NCI-H526 (cell line): Measurements from ENCODE around the gene GLCE.
"Not testable (repeated sequence)": the region's sequence is repeated elsewhere in the genome, so short reads cannot be mapped to it uniquely, and the experiment has no call there.

ENCODE experiments used
- DNase-seq, 2 experiments: peaks; one replicate each; lab custom pipeline; 2025; lab: John Stamatoyannopoulos, UW

Gene GLCE

DNA sequence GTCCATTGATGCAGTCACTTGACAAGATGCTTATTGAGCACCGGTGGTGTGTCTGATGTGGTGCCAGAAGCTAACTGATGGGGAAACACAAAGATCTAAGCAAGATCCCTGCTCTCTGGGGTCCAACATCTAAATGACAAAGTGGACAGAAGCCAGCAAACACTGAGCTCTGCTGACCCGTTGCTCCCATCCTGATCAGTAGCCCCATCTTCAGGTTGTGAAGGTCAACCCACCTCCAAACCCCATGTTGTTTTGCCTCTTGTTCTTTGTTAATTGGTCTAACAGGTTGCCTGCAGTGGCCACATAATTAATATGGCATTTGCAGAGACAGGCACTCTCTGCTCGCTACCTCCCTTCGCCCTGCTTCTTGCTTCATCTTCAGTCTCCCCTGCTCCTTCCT lies 21.5 kb upstream of the GLCE start:
- DNase-seq: no peak

- DNase-seq: no peak
These were observed 20.1 kb upstream of the GLCE start for GRCh38 chr15:69140306-69140705.

GRCh38 chr15:69141286-69141701 lies 19.1 kb upstream of the GLCE start:
- DNase-seq: no peak

GRCh38 chr15:69141833-69142232 lies 18.6 kb upstream of the GLCE start:
- DNase-seq: peak in 1 of 2 experiments; percentile 20

DNA sequence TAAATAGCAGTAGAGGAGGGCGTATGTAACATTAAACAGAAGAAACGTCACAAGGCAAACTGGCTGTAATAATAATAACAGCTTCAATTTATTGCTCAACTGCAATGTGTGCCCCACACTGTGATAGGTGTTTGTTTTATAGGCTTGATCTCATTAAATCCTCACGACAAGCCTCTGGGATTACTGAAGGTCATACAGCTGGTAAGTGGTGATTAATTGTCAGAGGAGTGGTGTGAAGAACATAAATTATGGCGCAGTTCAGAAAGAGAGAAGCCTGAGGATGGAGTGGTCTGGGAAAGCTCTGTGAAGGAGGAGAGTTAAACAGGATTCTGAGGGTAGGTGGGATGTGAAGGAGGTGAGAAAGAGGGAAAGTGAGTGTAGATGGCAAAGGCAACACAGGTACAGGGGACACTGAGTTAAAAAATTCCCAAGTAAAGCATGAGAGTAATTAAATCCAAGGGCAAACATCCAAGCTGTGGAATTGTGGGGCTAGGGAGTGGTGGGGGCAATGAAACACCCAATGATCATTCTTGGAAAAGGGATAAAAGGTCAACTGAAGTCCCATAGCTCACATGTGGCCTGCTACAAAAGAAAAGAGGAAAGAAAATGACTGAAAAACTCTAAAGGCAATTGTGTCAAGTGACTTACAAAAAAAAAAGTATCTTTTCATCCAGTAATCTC lies 16.5 kb upstream of the GLCE start:
- DNase-seq: no peak

GRCh38 chr15:69144530-69144929 lies 15.9 kb upstream of the GLCE start:
- DNase-seq: no peak

GRCh38 chr15:69145149-69145693 lies 15.2 kb upstream of the GLCE start:
- DNase-seq: no peak

DNA sequence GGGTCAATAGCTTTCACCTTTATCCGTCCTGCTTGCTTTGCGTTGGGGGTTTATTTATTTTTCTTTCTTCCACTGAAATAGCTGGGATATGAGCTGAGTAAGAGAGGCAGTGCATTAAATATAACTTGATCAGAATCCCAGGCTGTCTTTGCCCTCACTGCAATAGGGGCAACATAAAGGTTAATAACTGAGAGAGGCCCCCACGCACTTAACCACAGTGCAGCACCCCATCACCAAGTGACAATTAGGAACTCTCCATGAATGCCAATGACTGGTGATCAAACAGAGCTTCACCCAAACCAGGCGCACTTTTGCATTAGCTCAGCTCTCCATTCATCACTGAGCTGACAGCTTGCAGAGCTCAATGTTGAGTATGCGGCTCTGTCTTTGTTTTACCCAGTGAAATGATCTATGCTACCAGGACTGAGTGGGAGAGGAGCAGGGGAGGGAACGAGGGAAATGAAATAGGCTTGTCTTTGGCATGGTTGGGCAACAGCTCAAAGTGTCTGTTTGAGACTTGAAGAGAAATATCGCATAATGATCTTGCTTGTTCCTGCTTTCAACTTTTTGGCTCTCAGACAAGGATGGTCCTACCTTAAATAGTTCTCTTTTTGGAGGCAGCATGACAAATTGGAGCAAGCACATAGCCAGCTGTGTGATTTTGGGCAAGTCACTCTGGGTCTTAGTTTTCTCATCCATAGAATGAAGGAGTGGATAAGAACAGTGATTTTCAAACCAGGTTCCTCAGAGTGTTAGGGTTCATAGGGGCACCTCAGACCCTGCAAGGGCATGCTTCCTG lies 14.5 kb upstream of the GLCE start:
- DNase-seq: peak in 1 of 2 experiments; percentile 13

DNA sequence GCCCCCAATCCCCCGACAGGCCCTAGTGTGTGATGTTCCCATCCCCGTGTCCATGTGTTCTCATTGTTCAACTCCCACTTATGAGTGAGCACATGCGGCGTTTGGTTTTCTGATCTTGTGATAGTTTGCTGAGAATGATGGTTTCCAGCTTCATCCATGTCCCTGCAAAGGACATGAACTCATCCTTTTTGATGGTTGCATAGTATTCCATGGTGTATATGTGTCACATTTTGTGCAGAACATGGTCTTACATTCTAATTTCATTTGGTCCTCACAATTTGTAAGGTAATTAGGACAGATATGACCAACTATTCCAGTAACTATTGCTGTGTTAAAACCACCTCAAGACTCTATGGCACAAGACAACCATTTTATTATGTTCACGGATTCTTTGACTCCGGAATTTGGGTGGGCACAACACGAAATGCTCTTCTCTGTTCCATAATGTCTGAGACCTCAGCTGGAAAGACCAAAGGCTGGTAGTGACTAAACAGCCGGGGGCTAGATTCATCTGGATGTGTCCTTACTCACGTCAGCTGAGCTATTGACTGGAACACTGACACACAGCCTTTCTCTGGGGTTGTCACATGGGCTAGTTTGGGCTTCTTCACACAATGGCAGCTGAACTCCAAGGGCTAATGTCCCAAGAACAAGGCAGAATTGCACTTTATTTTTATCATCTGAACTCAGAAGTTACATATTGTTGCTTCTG lies 13.6 kb upstream of the GLCE start:
- no peak for DNase-seq

- no peak for DNase-seq
These were observed 12.0 kb upstream of the GLCE start for GRCh38 chr15:69148465-69148864.

DNA sequence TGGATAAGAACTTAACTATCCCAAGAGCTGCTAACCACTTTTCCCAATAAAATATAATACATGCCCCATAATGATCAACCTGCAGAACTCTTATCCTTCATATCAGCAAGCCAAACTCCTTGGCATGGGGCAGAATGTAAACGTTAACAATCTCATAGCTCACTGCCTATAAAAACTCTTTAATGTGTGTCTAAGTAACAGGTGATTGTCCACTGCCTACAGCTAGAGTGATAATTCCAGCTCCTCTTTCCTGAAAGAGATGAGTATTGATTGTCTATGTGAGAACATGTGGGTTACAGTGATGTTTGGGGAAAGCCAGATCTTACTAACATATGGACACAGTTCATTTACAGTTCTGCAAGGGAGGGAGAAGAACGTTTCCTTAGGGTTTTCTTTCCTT lies 11.3 kb upstream of the GLCE start:
- no peak for DNase-seq

- DNase-seq: no peak
These were observed 10.6 kb upstream of the GLCE start for GRCh38 chr15:69149803-69150202.

DNA sequence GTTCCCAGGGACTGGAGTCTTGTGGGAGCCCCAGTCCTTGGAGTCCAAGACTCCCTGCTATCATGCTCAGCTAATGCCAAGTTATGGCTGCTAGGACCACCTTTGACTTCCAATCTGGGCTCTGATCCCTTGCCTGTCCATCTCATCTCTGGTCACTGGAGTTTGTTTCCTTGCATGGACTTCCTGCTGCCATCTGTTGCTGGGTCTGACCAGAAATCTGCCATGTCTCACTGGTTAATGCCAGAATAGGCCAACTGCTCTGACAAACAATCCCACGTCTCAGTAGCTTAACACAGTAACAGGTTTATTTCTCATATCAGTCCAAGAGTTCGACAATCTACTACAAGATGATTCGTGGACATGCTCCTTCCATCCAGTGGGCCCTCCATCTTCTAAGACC lies 10.1 kb upstream of the GLCE start:
- DNase-seq: no peak

DNA sequence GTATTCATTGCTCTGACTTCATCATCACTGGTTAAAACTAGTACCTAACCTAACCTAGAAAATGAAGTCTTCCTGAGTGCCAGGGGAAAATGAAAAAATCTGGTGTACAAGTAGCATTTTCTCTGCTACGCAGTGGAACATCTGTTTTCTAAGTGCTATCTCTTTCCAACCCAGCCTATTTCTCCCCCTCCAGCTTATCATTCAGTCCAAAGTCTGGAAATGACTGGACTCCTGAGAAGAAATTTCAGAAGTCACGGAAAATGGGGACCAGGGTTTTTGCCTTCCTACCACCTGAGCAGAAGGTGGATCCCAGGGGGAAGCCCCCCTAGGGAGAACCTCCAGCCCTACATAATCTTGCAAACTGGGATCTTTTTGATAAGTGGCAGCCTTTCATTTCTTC lies 9.6 kb upstream of the GLCE start:
- DNase-seq: no peak

DNA sequence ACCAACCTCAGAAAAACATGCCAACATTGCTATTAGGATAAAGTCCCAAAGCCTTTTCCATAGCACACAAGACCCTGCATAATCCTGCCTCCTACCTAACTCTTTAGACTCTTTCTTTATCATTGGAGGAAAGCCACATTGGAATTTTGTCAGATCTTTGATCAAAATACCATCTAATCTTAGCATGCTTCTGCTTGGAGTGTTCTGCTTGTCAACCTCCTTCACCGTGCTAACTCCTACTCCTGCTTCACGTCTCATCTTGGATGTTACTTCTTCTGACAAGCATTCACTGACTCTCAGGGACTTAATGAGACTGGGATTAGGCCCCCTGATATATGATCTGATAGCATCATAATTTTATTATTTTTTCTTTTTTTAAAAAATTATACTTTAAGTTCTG lies 7.4 kb upstream of the GLCE start:
- DNase-seq: no peak

GRCh38 chr15:69153587-69153986 lies 6.8 kb upstream of the GLCE start:
- DNase-seq: not testable (repeated sequence)

GRCh38 chr15:69154078-69154477 lies 6.4 kb upstream of the GLCE start:
- DNase-seq: no peak

DNA sequence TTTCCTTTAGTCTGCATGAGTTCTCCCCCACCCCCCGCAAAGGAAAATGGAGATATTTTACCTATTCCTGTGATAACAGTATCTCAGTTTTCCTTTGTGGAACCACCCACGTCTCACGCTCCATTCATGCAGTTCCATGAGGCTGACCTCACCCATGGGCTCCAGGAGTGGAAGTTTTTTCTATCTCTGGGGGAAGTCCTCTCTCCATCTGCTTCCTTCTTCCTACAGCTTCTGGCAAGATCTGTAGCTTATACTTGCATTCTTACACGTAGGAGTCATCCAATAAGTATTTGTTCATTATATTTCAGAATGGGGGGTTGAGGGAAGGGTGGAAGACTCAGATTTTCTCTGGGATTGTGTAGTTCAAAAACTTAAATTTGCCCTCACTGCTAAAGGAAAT lies 5.8 kb upstream of the GLCE start:
- DNase-seq: no peak

- no peak for DNase-seq
These were observed 3.6 kb upstream of the GLCE start for GRCh38 chr15:69156736-69157381.

DNA sequence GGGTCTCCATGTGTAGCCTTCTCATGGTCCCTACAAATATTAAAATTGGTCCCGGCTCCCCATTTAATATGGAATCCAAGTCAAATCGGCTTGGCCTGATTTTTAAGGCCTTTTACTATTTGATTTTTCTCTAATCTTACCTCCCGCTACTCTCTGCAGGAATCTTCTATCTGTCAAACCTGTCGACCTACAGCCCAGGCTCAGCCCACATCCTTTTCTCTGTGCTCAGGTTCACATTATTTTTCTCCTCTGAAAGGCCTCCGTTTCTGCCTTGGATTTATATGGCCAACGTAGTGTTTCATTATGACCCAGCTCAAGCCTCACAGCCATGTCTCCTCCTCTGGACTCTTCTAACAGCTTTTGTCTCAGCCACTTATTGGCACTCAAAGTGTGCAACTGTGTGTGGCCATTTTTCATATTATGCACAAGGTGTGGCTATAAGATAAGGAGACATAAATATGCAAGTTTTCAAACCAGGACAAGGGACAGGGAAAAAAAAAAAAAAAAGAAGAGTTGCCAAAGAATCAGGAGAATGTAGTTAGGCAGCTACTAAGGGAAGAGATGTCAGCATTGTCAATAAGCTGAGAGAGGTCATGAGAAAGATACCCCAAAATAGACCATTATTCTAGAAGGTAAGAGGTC lies 2.1 kb upstream of the GLCE start:
- DNase-seq: no peak

- DNase-seq: no peak
These were observed 1.6 kb upstream of the GLCE start for GRCh38 chr15:69158843-69159240.

GRCh38 chr15:69159805-69160140 lies 662 bp upstream of the GLCE start:
- DNase-seq: no peak
